ENCODE data around the gene AACS.

Gene AACS

GRCh38 chr12:125089626-125090025, 24.4 kb downstream of the AACS start:
- Histone ChIP-seq H3K27me3 (replicated peaks; ENCODE audit: insufficient read depth, low read length) (no peaks in the 10 kb centered on the region), H3K9ac (ENCODE audit: low read length) (no peak overlapping the region), H3K4me3 (ENCODE audit: low read length) (no peak overlapping the region), H3K9me2 (replicated peaks; ENCODE audit: insufficient read depth, low read length) (no peaks in the 10 kb centered on the region), H3K4me2 (ENCODE audit: low read depth, low read length) (no peak overlapping the region), H2AFZ (ENCODE audit: low read length) (no peak overlapping the region), H4K20me1 (ENCODE audit: insufficient read depth, low read length) (no peaks in the 10 kb centered on the region), H3F3A (ENCODE audit: insufficient read depth, low read length) (no peaks in the 10 kb centered on the region), H3K79me2 (ENCODE audit: low read length) (no peaks in the 10 kb centered on the region), H3K36me3 (replicated peaks; ENCODE audit: insufficient read depth, low read length) (no peaks in the 10 kb centered on the region), H3K4me1 (ENCODE audit: low read length) (no peaks in the 10 kb centered on the region), H3K9me3 (replicated peaks; ENCODE audit: insufficient read depth, low read length) (no peaks in the 10 kb centered on the region), H3K27ac (ENCODE audit: low read length) (no peak overlapping the region)
- no peak for DNase-seq
- TF ChIP-seq CTCF (IDR thresholded peaks at IDR 0.05; ENCODE audit: low read length) (no peak), EZH2phosphoT487 (IDR thresholded peaks at IDR 0.05; ENCODE audit: low read length) (no peak), EZH2 (optimal IDR thresholded peaks at IDR 0.05; ENCODE audit: low read depth, low read length) (no peak)

DNA sequence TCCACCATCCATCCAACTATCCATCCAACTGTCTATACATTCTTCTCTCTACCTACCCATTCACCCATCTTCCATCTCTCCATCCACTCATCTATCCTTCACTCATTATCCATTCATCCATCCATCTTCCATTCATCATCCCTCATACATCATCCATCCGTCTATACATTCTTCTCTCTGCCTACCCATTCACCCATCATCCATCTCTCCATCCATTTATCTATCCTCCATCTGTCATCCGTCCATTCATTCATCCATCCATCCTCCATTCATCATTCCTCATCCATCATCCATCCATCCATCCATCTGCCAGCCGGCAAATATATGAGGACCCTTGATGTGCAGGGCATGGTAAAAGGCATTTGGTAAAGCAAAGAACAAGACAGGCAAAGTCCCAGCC, 25.2 kb downstream of the AACS start:
- H2AFZ ChIP-seq (ENCODE audit: low read length): no peak overlapping the region
- no peaks in the 10 kb centered on the region for H3K4me1 ChIP-seq (ENCODE audit: low read length)
- H3K9me3 ChIP-seq (replicated peaks; ENCODE audit: insufficient read depth, low read length): no peaks in the 10 kb centered on the region
- no peak overlapping the region for H3K9ac ChIP-seq (ENCODE audit: low read length)
- no peaks in the 10 kb centered on the region for H4K20me1 ChIP-seq (ENCODE audit: insufficient read depth, low read length)
- TF ChIP-seq EZH2phosphoT487 (IDR thresholded peaks at IDR 0.05; ENCODE audit: low read length): no peak
- no peak for TF ChIP-seq CTCF (IDR thresholded peaks at IDR 0.05; ENCODE audit: low read length)
- no peak for TF ChIP-seq EZH2 (optimal IDR thresholded peaks at IDR 0.05; ENCODE audit: low read depth, low read length)
- no peak overlapping the region for H3K27ac ChIP-seq (ENCODE audit: low read length)
- no peaks in the 10 kb centered on the region for H3K27me3 ChIP-seq (replicated peaks; ENCODE audit: insufficient read depth, low read length)
- H3K9me2 ChIP-seq (replicated peaks; ENCODE audit: insufficient read depth, low read length): no peaks in the 10 kb centered on the region
- no peak overlapping the region for H3K4me2 ChIP-seq (ENCODE audit: low read depth, low read length)
- H3K36me3 ChIP-seq (replicated peaks; ENCODE audit: insufficient read depth, low read length): no peaks in the 10 kb centered on the region
- no peak for DNase-seq
- no peaks in the 10 kb centered on the region for H3F3A ChIP-seq (ENCODE audit: insufficient read depth, low read length)
- H3K79me2 ChIP-seq (ENCODE audit: low read length): no peaks in the 10 kb centered on the region
- H3K4me3 ChIP-seq (ENCODE audit: low read length): no peak overlapping the region

DNA sequence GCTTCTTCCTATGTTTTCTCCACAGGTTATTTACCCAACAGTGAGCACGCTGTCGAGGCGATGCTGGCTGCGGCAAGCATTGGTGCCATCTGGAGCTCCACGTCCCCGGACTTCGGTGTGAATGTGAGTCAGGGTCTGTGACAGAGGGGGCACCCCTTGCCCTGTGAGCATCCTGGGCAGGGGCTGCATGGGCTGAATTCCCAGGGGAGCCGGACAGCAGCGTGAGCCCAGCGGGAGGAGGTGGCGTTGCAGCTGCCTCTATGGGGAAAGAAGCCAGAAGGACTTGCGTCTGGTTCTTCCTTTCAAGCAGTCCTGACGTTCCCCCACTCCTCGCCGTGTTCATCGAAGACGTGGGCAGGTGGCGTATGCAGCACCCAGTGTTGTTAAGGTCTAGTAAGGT, 26.2 kb downstream of the AACS start:
- no peak for DNase-seq
- no peak overlapping the region for H3K27ac ChIP-seq (ENCODE audit: low read length)

More for the DNA sequence above, 26.2 kb downstream of the AACS start:
- Histone ChIP-seq H3K4me2 (ENCODE audit: low read depth, low read length) (no peak overlapping the region), H2AFZ (ENCODE audit: low read length) (no peak overlapping the region), H3K27me3 (replicated peaks; ENCODE audit: insufficient read depth, low read length) (no peaks in the 10 kb centered on the region), H3K4me3 (ENCODE audit: low read length) (no peak overlapping the region), H3K36me3 (replicated peaks; ENCODE audit: insufficient read depth, low read length) (no peaks in the 10 kb centered on the region), H3F3A (ENCODE audit: insufficient read depth, low read length) (no peaks in the 10 kb centered on the region), H3K9ac (ENCODE audit: low read length) (no peak overlapping the region), H3K4me1 (ENCODE audit: low read length) (no peaks in the 10 kb centered on the region), H4K20me1 (ENCODE audit: insufficient read depth, low read length) (no peaks in the 10 kb centered on the region), H3K79me2 (ENCODE audit: low read length) (no peaks in the 10 kb centered on the region), H3K9me3 (replicated peaks; ENCODE audit: insufficient read depth, low read length) (no peaks in the 10 kb centered on the region), H3K9me2 (replicated peaks; ENCODE audit: insufficient read depth, low read length) (no peaks in the 10 kb centered on the region)
- no peak for TF ChIP-seq EZH2 (optimal IDR thresholded peaks at IDR 0.05; ENCODE audit: low read depth, low read length)
- no peak for TF ChIP-seq CTCF (IDR thresholded peaks at IDR 0.05; ENCODE audit: low read length)
- TF ChIP-seq EZH2phosphoT487 (IDR thresholded peaks at IDR 0.05; ENCODE audit: low read length): no peak

All from MM.1S (cell line).